Lower lobe of right lung (tissue), 2 donors: ENCODE measurements around the gene FBXO10. TPM values are rescaled to one million over a fixed set of nuclear protein-coding genes. Genes with fewer than 3 reads are reported as not detected.

Source experiments
- ATAC-seq, 2 donors: fragments of 200-7000 bp; cut with Tn5 transposase; one replicate each; pipeline ENCODE4 v1.9.1; 2020 to 2022; ENCODE audit warnings: mild to moderate bottlenecking in 2 of 2, moderate library complexity in 2 of 2
- DNase-seq: peaks from one replicate; pipeline ENCODE4 v3.0.0-alpha.2; 2020
- H3K27ac ChIP-seq: fragments of 200-600 bp; one replicate; pipeline ENCODE4 v1.8.0; 2022
- H3K27me3 ChIP-seq: fragments of 200-600 bp; one replicate; pipeline ENCODE4 v1.8.0; 2022; ENCODE audit warnings: low read depth
- H3K36me3 ChIP-seq: fragments of 200-600 bp; one replicate; pipeline ENCODE4 v1.8.0; 2022; ENCODE audit warnings: mild to moderate bottlenecking
- H3K4me1 ChIP-seq: fragments of 200-600 bp; one replicate; pipeline ENCODE4 v1.8.0; 2022
- H3K4me3 ChIP-seq: fragments of 200-600 bp; one replicate; pipeline ENCODE4 v1.8.0; 2022; ENCODE audit warnings: mild to moderate bottlenecking
- H3K9me3 ChIP-seq: fragments of 200-600 bp; one replicate; pipeline ENCODE4 v1.8.0; 2022
- intact Hi-C: fragments of 100-400 bp; cut with DNase I; formaldehyde crosslinking; loops from one replicate; pipeline ENCODE4 v1.11.0; 2022
- total RNA-seq: library from RNA; stranded (reverse); fragmentation: NEBNext Ultra II Directional; extraction: Animal tissue kit (Norgen Biotek cat#: 25700); gene quantifications from one replicate; pipeline ENCODE4 v1.2.1, GENCODE V29; 2021
- TF ChIP-seq, protein P1 (sequence below): fragments of 200-600 bp; IDR thresholded peaks from one replicate; pipeline ENCODE4 v1.8.0; 2022; ENCODE audit warnings: antibody characterized with exemption, mild to moderate bottlenecking
- donor health status: DM: no; HTN: yes; CAD: no; lungs with severe emphysema.

FBXO10 gene
- total RNA-seq, 1 donor from 2014 or later: 10.2 TPM

DNA sequence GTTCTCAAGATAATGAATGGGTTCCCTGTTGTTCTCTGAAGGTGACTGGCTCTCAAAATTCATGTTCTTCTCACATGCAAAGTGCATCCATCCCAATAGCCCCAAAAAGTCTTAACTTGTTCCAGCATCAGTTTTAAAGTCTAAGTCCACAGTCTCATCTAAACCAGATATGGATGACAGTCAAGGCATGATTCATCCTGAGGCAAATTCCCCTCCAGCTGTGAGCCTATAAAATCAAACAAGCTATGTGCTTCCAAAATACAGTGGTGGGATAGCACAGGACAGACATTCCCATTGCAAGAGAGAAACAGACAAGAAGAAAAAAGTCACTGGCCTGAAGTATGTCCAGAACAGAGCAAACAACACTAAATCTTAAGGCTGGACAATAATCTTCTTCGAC lies 25.4 kb downstream of the FBXO10 start:
- Histone ChIP-seq H3K27me3 (no peaks in the 10 kb centered on the region), H3K9me3 (no peaks in the 10 kb centered on the region), H3K4me1 (no peaks in the 10 kb centered on the region), H3K27ac (no peak overlapping the region), H3K4me3 (no peak overlapping the region), H3K36me3 (no peaks in the 10 kb centered on the region)
- ATAC-seq (no peak), DNase-seq (no peak)
- intact Hi-C loops: no loop called here
- TF ChIP-seq, protein P1, sequence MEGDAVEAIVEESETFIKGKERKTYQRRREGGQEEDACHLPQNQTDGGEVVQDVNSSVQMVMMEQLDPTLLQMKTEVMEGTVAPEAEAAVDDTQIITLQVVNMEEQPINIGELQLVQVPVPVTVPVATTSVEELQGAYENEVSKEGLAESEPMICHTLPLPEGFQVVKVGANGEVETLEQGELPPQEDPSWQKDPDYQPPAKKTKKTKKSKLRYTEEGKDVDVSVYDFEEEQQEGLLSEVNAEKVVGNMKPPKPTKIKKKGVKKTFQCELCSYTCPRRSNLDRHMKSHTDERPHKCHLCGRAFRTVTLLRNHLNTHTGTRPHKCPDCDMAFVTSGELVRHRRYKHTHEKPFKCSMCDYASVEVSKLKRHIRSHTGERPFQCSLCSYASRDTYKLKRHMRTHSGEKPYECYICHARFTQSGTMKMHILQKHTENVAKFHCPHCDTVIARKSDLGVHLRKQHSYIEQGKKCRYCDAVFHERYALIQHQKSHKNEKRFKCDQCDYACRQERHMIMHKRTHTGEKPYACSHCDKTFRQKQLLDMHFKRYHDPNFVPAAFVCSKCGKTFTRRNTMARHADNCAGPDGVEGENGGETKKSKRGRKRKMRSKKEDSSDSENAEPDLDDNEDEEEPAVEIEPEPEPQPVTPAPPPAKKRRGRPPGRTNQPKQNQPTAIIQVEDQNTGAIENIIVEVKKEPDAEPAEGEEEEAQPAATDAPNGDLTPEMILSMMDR: no peak

DNA sequence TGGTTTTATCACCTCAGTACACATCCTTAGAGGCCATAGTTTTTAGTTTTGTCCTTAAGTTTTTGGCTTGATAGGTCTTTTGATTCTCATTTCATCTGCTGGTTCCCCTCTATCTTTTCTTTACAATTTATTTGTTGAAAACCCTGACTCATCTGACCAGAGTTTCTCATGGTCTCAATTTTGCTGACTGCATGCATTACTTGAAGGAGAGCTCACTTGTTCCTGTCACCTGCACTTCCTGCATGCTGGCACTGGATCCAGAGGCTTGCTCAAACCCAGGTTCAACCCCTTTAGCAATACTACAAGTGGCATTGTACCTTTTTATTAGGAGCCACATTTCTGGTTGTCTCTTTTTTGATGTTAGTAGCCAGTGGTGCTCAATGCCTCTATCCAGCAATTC lies 26.7 kb downstream of the FBXO10 start:
- Histone ChIP-seq H3K9me3 (no peaks in the 10 kb centered on the region), H3K27ac (no peak overlapping the region), H3K4me3 (no peak overlapping the region), H3K36me3 (no peaks in the 10 kb centered on the region), H3K27me3 (no peaks in the 10 kb centered on the region), H3K4me1 (no peaks in the 10 kb centered on the region)
- intact Hi-C loops: no loop called here
- DNase-seq (no peak), ATAC-seq (no peak)
- TF ChIP-seq, protein P1: no peak

DNA sequence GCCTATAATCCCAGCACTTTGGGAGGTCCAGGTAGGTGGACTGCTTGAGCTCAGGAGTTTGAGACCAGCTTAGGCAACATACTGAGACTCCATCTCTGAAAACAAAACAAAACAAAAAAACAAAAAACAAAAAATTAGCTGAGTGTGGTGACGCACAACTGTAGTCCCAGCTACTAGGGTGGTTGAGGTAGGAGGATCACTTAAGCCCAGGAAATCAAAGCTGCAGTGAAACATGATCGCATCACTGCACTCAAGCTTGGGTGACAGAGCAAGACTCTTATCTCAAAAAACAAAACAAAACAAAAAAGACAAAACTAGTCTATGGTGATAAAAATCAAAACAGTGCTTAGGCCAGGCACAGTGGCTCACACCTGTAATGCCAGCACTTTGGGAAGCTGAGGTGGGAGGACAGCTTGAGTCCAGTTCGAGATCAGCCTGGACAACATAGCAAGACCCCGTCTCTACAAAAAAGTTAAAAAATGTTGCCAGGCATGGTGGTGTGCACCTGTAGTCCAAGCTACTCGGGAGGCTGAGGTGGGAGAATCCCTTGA lies 28.8 kb downstream of the FBXO10 start:
- TF ChIP-seq, protein P1: no peak

DNA sequence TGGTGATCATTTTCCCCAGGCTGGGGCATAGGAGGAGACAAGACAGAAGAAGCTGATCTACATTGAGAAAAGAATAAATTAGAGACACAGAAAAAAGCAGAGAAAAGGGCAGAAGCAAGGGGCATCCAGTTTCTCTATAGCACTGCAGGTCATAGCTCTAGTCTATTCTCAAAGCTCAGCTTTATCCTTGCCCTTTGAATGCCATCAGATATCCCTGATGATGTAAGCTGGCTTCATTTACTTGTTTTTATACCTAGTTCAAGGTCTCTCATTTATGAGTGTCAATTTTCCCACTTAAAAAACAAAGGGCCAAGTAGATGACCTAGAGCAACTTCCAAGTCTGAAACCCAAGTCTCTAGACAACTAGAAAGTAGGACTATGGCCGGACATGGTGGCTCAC lies 32.7 kb downstream of the FBXO10 start:
- DNase-seq: no peak

More for the DNA sequence above, 28.8 kb downstream of the FBXO10 start:
- DNase-seq (no peak), ATAC-seq (no peak)
- Histone ChIP-seq H3K4me1 (no peaks in the 10 kb centered on the region), H3K36me3 (no peaks in the 10 kb centered on the region), H3K27ac (no peak overlapping the region), H3K4me3 (no peak overlapping the region), H3K27me3 (no peaks in the 10 kb centered on the region), H3K9me3 (no peaks in the 10 kb centered on the region)
- intact Hi-C loops: no loop called here

DNA sequence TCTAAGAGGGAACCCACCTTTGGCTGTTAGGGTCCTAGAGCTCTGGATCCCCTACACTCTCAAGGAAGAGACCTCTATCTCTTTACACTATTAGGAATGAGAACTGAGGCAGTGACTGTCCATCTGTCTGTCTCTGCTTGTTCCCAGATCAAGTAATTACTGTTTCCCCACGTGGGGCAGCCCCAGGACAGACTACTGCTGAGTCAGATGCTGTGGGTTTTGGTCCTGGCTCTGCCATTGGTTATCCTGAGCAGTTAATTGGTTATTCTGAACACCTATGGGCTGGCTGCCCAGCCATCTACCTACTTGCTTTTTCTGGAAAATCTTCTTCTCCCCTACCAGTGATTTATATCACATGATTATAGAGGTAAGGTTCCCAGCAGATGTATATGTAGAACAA lies 33.3 kb downstream of the FBXO10 start:
- ATAC-seq (no peak), DNase-seq (no peak)
- Histone ChIP-seq H3K36me3 (peaks cover 14% of the 10 kb centered on the region), H3K27ac (no peak overlapping the region), H3K4me1 (no peaks in the 10 kb centered on the region), H3K4me3 (no peak overlapping the region), H3K9me3 (no peaks in the 10 kb centered on the region), H3K27me3 (no peaks in the 10 kb centered on the region)
- intact Hi-C loops: no loop called here
- TF ChIP-seq, protein P1: no peak

More for the DNA sequence above, 32.7 kb downstream of the FBXO10 start:
- Histone ChIP-seq H3K27me3 (no peaks in the 10 kb centered on the region), H3K36me3 (peaks cover 8% of the 10 kb centered on the region), H3K9me3 (no peaks in the 10 kb centered on the region), H3K4me3 (no peak overlapping the region), H3K4me1 (no peaks in the 10 kb centered on the region), H3K27ac (no peak overlapping the region)
- TF ChIP-seq, protein P1: no peak
- no peak for ATAC-seq
- intact Hi-C loops: no loop called here
